ENCODE data around the gene PROCA1. TPM values are rescaled to one million over a fixed set of nuclear protein-coding genes. Genes with fewer than 3 reads are reported as not detected.
"Not testable (repeated sequence)": the region's sequence is repeated elsewhere in the genome, so short reads cannot be mapped to it uniquely, and the experiment has no call there.

The PROCA1 gene
- total RNA-seq, 1 donor from 2014 or later, result 1.1 TPM

DNA sequence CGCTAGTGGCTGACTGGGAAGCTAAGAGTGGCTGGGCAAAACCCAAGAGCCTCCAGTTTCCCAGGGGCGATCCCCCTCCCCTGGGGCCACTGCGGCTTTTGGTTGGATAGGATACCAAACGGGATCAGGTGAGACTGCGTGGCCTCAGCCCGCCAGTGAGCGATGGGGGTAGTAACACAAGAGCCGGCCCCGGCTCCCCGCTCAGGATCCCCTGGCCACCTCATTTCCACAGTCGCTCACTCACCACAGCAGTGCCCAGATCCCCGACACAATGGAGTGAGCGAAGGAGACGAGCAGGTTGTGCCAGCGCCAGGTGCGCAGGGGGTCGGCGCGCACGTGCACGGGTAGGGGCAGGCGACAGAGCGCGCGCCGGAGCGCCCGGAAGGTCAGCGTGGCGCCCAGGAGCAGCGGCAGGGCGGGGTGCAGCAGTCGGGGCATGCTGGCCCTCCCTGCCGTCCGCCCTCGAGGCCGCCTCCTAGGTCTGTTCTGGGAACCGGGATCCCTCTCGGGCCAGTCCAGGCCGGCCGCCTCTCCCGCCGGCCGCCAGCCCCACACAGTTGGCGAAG, 14.1 kb upstream of the PROCA1 start:
- peak; percentile 72 for DNase-seq (ENCODE audit: low spot score)

DNA sequence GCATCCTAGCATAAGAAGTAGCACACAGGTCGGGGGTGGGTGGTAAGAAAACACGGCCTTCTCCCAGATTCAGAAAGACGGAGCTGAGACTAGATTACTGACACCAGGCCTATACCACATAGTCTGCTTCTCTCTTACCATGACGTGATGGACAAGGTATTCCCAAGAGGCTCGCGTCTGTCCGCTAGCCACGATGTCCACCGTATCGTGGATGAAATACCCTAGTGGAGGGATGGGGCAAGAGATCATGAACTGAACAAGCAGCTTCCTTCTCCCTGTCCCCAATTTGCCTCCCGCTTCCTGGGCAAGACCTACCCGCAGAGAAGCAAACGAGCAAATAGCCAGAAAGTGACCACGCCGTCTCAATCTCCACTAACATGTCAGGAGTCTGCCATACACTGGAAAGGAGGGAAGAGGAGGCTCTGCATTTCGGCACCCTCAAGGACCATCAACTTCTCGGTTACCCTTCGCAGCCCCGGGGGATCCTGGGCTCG, 13.5 kb upstream of the PROCA1 start:
- no peak for DNase-seq (ENCODE audit: low spot score)

DNA sequence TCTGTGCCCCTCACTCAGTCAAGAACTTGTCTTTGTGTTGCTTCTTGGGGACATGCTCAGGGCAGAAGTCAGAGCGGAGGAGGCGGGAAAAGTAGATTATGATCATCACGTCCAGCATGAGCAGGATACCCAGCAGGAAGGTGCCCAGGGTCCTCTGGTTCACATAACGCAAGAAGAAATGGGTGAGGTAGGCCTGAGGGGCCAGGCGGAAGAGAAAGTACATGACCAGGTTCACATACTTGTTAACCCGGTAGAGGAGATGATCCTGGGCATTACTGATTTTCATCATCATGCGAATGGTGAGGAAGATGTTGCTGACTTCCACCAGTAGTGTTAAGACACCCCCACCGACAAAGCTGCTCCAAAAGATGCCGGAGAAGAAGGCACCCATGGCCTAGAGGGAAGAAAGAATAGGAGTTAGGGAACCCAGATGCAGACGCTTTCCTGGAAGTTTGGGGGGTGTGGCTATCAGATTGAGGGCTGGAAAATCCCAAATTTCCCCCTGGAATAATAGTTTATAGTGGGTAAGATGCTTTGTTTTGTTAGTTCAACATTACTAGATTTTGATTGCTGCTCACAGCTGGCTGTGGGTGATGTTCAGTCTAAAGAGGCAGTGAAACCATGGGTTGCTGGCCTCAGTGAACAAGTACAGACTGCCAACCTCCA, 12.9 kb upstream of the PROCA1 start:
- DNase-seq (ENCODE audit: low spot score), result no peak

DNA sequence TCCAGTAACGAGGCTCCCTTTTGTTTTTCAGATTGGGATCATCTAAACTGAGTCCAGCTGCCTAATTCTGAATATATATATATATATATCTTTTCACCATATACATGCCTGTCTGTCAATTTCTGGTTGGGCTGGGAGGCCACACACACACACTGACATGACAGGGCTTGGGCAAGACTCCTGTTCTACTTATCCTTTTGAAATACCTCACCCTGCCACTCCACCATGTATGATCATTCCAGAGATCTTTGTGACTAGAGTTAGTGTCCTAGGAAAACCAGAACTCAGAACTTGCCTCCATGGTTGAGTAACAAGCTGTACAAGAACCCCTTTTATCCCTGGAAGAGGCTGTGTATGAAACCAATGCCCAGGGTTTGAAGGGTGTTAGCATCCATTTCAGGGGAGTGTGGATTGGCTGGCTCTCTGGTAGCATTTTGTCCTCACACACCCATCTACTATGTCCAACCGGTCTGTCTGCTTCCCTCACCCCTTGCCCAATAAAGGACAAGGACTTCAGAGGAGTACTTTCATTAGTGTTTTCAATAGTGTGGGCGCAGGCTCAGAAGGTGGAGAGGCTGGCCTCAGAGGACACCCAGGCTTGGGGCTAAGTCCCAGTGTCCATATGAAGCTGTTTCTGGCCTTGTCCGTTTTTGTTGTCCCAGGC, 12.3 kb upstream of the PROCA1 start:
- not testable (repeated sequence) for DNase-seq (ENCODE audit: low spot score)

DNA sequence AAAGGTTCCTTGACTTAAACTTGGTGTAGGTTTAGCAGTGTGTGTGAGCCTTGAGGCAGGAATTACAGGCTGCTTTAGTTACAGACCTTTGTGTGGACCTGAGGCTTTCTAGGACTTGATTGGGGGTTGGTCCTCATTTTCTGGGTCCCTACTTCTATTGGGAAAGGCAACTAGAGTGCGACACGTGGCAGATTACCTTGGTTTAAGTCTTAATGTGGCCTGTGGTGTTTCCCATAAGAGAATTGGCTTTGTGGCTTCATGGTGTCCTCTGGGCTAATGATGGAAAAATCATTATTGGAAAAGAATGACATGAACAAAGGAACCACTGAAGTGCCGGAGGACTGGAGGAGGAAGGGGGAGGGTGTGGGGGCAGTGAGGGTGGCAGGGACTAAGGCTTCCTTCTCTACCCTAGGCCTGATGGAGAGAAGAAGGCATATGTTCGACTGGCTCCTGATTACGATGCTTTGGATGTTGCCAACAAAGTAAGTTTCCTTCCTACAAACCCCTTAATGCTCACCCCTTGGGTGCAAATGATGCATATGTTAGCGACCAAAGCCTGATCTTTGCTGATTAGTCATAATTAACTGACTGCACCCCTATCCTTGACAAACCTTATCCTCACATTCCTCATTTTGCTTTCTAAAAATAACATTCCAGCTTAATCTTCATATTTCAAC, 11.6 kb upstream of the PROCA1 start:
- no peak for DNase-seq (ENCODE audit: low spot score)

DNA sequence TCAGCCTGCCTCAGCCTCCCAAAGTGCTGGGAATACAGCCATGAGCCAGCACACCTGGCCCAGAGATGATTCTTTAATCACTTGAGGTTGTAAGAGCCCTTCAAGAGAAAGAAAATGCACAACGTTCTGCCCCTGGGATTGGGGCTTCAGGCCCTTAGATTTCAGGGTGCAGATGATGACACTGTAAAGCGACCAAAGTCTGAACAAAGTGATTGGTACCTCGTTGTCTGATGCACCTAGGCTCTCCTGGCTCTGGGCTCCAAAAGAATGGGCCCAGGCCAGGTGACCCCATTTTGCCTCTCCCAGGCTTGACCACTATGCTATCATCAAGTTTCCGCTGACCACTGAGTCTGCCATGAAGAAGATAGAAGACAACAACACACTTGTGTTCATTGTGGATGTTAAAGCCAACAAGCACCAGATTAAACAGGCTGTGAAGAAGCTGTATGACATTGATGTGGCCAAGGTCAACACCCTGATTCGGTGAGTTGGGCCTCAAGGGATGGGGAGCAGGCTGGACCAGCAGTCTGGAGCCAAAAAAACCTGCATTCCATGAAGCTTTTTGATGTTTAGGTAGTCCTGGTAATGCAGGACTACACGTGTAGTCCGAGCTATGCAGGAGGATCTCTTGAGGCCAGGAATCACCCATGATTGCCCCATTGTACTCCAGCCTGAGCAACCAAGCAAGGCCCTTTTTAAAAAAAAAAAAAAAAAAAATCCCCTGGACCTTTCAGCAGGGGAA, 10.9 kb upstream of the PROCA1 start:
- DNase-seq (ENCODE audit: low spot score), result no peak

DNA sequence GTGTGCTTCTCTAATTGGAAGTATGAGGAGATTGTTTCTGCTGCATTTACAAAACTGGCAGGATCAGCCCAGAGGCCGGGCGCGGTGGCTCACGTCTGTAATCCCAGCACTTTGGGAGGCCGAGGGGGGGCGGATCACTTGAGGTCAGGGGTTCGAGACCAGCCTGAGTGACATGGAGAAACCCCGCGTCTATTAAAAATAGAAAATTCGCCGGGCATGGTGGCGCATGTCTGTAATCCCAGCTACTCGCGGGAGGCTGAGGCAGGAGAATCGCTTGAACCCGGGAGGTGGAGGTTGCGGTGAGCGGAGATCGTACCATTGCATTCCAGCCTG, 9.3 kb upstream of the PROCA1 start:
- not testable (repeated sequence) for DNase-seq (ENCODE audit: low spot score)

DNA sequence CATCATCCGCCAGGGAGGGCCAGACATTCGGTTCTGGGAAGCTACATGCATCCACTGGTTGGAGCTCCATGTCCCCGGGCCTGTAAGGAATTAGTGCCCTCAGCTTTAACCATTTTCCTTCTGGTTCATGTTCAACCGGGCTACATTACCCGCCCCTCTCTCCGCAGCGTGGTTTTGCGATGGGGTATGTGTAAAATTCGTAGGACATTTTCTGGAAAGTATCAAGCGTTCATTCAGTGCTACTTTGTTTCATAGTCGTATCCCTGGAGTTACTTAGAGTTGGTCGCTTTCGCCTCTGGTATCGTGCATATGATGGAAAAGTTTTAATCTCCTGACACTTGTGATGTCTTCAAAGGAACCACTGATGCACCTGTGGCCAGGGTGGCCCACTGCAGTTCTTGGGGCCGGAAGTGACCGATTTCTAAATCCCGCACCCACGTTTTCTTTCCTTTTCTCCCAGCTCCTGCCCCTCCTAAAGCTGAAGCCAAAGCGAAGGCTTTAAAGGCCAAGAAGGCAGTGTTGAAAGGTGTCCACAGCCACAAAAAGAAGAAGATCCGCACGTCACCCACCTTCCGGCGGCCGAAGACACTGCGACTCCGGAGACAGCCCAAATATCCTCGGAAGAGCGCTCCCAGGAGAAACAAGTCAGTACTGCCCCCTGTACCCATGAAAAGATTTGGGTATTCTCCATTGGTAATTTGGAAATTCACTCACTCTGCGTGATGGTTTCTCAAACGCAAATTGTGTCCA, 8.7 kb upstream of the PROCA1 start:
- no peak for DNase-seq (ENCODE audit: low spot score)

DNA sequence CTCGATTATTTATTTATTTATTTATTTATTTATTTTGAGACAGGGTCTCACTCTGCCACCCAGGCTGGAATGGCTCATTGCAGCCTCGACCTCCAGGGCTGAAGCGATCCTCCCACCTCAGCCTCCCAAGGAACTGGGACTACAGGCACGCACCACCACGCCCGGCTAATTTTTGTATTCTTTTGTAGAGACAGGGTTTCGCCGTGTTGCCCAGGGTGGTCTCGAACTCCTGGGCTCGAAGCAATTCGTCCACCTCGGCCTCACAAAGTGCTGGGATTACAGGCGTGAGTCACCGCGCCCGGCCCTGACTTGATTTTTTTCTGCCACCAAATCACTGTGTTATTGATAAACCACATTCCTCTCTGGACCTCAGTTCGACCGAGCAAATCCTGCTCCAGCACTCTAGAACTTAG, 7.3 kb upstream of the PROCA1 start:
- DNase-seq (ENCODE audit: low spot score), result no peak

DNA sequence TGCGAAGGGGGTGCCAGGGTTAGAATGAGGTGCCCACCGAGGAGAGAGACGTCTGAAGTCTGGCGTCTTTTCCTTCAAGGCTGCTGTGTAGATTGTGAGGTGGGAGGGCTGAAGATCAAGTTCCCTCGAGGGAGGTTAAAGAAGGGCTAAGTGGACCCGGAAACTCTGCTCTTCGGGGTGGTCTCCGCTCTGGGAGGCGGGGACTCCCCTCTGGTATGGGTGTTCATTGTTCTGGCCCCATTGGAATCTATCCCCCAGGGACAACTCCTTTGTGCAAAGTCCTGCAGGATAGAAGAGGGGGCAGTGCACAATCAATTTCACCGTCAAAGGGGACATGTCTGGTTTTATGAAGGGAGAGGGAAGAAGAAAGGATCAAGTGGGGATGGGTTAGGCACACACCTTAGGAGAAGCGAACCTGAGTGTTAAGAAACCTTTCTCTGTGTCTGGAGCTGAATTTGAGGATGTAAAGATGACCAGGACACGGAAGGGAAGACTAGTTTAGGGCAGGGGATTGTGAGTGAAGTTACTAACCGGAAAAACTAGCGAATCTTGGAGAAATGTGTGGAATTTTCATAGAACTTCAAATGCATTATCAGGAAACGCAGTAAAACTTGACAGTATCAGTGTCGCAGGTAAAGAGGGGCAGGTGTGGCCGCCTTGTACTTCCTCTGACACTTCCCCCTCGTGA, 6.8 kb upstream of the PROCA1 start:
- no peak for DNase-seq (ENCODE audit: low spot score)

DNA sequence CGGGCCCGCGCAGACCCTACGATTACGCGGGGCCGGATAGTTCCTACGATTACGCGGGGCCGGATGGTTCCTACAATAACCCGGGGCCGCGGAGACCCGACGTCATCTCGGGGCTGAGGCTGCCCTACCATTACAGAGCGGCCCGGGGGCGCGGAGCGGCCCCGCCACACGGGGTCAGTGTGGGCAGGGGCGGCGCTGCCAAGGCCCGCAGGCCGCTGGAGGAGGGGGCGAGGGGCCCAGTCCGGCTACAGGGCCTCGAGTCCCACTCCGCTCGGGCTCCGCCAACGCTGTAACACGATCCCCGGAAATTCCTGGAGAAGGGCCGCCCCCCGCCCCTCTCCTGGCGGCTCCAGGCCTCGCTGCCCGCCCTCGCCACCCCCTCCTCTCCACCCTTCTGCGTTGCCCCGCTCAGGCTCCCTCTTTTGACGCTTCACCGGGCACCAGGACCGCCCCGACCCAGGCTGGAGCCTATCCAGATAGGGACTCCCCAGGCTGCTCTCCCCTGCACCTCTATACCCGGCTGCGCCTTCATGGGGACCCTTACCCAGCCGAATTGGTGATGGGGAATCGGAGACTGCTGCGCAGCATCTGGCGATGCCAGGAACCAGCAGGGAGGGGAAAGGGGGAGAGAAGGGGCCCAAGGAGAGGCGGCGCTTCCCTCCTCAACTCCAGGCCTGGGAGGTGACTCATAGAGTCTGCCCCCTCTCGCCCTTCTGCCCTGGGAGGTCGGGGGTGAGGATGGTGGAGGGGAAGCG, 6.1 kb upstream of the PROCA1 start, which contains the start of gene RAB34:
Gene RAB34, minus strand, starts transcription at position 291 of the 755 bp plus-strand sequence. CDS start 602 bp downstream, outside the sequence.
- DNase-seq (ENCODE audit: low spot score), result peak; percentile 85

DNA sequence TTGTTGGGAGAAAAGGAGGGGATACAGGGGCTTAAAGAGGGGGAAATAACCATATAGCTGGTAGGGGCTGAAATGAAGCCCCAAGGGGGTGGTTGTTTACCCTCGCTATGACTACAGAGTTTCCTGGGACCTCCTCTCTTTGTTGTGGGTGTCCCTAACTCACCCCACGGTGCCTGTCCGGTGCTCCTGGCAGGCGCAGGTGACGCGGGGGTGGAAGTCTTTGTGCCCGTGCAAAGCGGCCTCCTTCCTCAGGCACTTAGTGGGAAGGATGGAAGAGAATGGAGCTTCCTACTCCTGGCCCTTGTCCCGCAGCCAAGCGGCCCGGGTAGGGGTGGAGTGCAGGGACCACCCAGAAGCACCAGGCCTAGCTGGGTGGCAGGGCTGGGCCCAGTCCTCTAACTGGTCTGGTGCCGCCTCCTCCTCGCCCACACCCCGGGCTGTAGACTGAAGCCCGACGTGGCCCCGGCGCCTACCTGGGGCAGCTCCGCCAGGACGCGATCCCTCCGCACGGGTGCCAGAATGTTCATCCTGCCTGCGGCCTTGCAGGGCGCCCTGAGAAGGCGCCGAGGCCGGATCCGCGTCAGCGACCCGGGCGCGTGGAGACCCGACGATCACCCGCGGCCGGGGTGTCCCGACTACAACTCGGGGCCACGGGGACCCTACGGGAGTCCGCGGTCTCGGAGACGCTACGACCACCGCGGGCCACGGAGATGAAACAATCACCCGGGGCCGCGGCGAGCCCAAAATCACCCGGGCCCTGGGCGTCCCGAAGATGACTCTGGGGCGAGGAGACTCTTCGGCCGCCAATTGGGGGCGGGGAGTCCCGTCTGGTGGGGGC, 5.3 kb upstream of the PROCA1 start:
- no peak for DNase-seq (ENCODE audit: low spot score)

DNA sequence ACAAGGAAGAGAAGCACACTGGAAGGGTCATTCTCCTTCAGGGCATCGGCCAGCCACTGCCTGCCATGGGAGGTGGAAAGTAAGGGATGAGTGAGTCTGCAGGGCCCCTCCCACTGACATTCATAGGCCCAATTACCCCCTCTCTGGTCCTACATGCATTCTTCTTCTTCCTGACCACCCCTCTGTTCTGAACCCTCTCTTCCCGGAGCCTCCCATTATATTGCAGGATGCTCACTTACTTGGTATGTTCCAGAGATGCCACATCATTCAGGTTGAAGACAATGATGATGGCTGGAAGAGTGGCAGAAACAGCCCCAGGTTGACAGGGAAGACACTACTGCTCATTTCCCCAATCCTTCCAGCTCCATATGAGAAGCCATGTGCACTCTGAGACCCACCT, 3.5 kb upstream of the PROCA1 start:
- no peak for DNase-seq (ENCODE audit: low spot score)

DNA sequence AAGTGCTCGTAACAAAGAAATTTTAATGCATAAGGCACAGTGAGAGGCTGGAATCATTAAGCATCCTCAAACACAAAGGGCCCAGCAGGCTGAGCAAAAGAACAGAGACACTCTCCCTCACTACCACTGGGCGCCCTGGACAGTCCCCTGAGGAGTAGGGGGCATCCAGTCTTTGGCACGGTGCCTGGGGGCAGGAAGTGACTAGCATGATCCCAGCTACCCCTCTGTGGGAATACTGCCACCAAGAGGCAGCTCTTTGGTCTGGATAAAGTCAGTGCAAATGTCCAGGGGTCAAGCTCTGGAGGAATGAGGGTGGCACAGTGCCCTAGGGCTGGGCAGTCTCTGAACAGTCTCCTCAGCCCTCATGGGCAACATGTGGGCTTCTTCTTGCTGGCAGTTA, 2.6 kb upstream of the PROCA1 start:
- DNase-seq (ENCODE audit: low spot score), result no peak

DNA sequence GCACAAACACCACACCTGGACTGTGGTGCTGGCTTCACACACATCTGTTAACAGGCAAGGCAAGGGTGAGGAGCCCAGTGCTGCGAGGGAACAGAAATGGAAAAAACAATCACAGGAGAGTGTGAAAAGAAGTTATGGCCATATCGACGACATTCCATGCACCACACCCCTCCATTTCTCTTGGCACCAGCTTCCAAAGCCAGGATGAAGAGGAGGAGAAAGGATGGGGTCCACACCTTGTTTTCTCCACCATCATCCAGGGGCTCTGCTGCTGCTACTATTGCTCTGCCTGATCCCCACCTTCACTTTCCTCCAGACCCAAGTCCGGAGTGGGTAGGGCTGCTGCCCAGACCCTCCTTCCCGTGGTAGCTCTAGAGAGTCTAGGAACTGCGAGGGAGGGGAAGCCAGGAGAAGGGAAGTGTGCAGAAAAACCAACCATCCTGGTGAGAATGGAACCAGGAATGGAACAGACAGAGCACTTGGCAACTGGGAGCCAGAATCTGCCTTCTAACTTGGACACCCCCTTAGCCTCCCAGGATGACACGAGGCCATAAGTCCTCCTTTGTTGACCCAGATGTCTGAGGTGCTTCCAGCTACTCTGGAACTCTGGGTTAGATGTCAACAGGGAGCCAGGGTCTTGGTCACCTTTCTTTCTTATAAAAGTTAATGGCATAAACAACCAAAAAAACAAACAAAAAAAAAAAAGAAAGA, 1.2 kb upstream of the PROCA1 start:
- DNase-seq (ENCODE audit: low spot score), result no peak

DNA sequence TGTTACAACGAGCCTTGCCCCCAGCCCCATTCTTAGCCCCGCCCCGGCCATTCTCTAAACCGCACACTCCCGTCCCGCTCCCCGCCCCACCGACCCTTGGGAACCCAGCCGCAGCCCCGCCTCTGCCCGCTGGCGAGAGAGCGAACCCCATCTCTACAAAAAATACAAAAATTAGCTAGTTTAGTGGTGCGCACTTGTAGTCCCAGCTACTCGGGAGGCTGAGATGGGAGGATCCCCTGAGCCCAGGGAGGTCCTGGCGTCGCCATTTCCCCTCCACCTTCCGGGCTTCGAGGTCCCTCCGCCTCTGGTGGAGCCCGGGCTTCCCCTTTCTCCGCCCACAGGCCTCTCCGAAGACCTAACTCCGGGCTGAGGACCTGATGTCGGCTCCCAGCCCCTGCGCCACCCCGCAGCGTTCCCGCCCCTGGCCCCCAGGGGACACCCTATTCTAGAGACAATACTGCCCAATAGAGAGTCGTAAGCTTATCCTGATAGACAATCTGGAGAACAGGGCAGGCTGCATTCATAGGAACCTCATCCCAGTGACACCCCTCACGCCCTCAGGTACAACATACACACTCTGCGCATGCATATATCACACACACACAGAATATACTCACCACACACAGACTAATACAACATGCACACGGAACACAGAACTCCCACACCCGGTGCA, 480 bp upstream of the PROCA1 start:
- peak; percentile 70 for DNase-seq (ENCODE audit: low spot score)

DNA sequence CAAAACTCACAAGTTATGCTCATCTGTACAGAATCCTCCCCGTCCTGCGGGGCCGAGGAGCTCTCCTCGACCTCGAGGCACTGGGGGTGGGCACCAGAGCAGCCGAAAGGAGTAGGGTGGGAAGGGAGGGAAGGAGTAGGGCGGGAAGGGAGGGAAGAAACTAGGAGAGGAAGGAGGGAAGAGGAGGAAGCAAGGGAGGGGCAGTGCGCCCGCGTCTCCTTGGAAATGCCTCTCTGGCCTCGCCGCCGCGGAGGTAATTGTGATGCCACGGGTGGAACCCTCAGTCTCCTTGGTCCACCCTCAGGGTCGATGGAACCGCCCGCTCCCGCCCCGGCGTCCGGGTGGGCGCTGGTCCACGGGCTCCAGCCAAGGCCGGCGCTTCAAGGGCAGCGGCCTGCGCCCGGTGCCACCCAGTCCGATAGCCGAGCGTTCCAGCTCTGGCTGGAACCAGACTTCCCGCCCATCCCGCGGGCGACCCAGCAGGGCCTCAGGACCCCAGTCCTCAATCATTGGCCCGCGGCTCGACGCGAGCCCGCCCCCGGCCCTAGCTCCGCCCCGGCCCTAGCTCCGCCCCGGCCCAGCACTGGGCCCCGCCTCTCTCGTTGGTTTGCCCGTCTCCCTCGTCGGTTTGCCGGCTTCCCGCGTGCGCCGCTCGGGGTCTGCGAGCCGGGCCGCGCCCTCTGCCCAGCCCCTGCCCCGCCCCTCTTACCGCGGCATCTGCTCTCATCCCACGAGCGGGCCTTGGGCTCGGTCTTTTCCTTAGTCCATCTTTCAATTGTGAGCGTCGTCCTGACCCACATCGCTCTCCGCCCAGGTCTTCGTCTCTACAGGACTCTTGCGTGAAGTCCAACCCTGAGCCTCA, 596 bp downstream of the PROCA1 start:
- DNase-seq (ENCODE audit: low spot score), result peak; percentile 93

All from ureter (tissue), 1 donor.